HepG2 (cell line): ENCODE measurements around the gene BBIP1. TPM values are rescaled to one million over a fixed set of nuclear protein-coding genes. Genes with fewer than 3 reads are reported as not detected.

Experiments
- AHDC1 ChIP-seq: sonication (generic); formaldehyde crosslinking; IDR thresholded peaks from 2 replicates; pipeline ENCODE4 v1.5.1; 2020; ENCODE audit warnings: mild to moderate bottlenecking, missing genetic modification reagents, borderline replicate concordance
- ATF7 ChIP-seq, 2 experiments: fragments of 450-650 bp in 1 of 2; sonication (generic) in 1 of 2; formaldehyde crosslinking in 1 of 2; IDR thresholded peaks; 2 replicates each; pipeline versions ENCODE4 v1.4.0 to v1.6.1; 2016 to 2020; ENCODE audit warnings: antibody characterized with exemption in 1 of 2, mild to moderate bottlenecking in 1 of 2, missing genetic modification reagents in 1 of 2
- HHEX ChIP-seq: IDR thresholded peaks from 2 replicates; pipeline ENCODE4 v1.6.1; 2016; ENCODE audit warnings: control low read depth
- NFAT5 ChIP-seq: sonication (generic); formaldehyde crosslinking; IDR thresholded peaks from 2 replicates; pipeline ENCODE4 v1.4.0; 2020; ENCODE audit warnings: missing genetic modification reagents
- NR0B2 ChIP-seq: sonication (generic); formaldehyde crosslinking; IDR thresholded peaks from 2 replicates; pipeline ENCODE4 v1.4.0; 2020; ENCODE audit warnings: mild to moderate bottlenecking, missing genetic modification reagents
- polyA plus RNA-seq, 8 experiments: library from polyadenylated mRNA; depleted of rRNA in 3 of 8; stranded (reverse) in 7 of 8; unstranded in 1 of 8; fragments of >200 nt; fragmentation: Illumina TruSeq in 4 of 8; extraction: Trizol in 4 of 8; gene quantifications; 2 replicates each; pipeline versions ENCODE4 v1.2.1 to v1.2.3, GENCODE V29; 2011 to 2016; ENCODE audit warnings: low read depth in 4 of 8, missing spikeins in 1 of 8, mixed read lengths in 1 of 8; ENCODE audit not compliant: insufficient read depth in 1 of 8
- total RNA-seq, 5 experiments: library from RNA; depleted of rRNA; stranded (reverse); fragments of >200 nt; fragmentation: Illumina TruSeq; extraction: Trizol; gene quantifications; 2 replicates each; pipeline ENCODE4 v1.2.3, GENCODE V29; 2016; ENCODE audit warnings: low read depth in 1 of 5

The BBIP1 gene
- total and polyA plus RNA-seq, 2 of the 13 experiments (the other 11 are each of a cell fraction or from before 2014, with no cell fraction given): 18.3 to 24.1 TPM

- TF ChIP-seq NFAT5 (CRISPR knock-in tag) (no peak), ATF7 (IDR thresholded peaks at IDR 0.05) (no peak), ATF7 (CRISPR knock-in tag; IDR thresholded peaks at IDR 0.05) (no peak), NR0B2 (CRISPR knock-in tag) (no peak), HHEX (CRISPR knock-in tag) (no peak), AHDC1 (CRISPR knock-in tag) (no peak)
Observed at GRCh38 chr10:110881905-110882304, 37.1 kb downstream of the BBIP1 start (continued).
